HG03159 (cell line): ENCODE results near the gene CYP4F8.

Source experiments
- ATAC-seq: cut with Tn5 transposase; IDR thresholded peaks from one replicate; pipeline ENCODE4 v1.9.1; 2021; ENCODE audit warnings: mild to moderate bottlenecking, moderate library complexity; ENCODE audit not compliant: unreplicated experiment

CYP4F8 gene

GRCh38 chr19:15615526-15615925, 508 bp downstream of the CYP4F8 start:
- no peak for ATAC-seq

GRCh38 chr19:15616183-15616582, 1.2 kb downstream of the CYP4F8 start:
- no peak for ATAC-seq

GRCh38 chr19:15616627-15617270, 1.7 kb downstream of the CYP4F8 start:
- no peak for ATAC-seq

- ATAC-seq, result no peak
Observed at GRCh38 chr19:15618321-15618720, 3.3 kb downstream of the CYP4F8 start.

GRCh38 chr19:15621801-15622200, 6.8 kb downstream of the CYP4F8 start:
- ATAC-seq, result no peak

GRCh38 chr19:15622991-15623390, 8.0 kb downstream of the CYP4F8 start:
- no peak for ATAC-seq

- ATAC-seq, result no peak
Observed at GRCh38 chr19:15623711-15624318, 8.8 kb downstream of the CYP4F8 start.

- ATAC-seq, result no peak
Observed at GRCh38 chr19:15628236-15629002, 13.4 kb downstream of the CYP4F8 start.

GRCh38 chr19:15629003-15629880, 14.2 kb downstream of the CYP4F8 start:
- no peak for ATAC-seq

- ATAC-seq, result no peak
Observed at GRCh38 chr19:15631817-15632216, 16.8 kb downstream of the CYP4F8 start.

GRCh38 chr19:15633082-15633835, 18.2 kb downstream of the CYP4F8 start:
- no peak for ATAC-seq

- ATAC-seq, result no peak
Observed at GRCh38 chr19:15634105-15634504, 19.1 kb downstream of the CYP4F8 start.

GRCh38 chr19:15635016-15635805, 20.2 kb downstream of the CYP4F8 start:
- no peak for ATAC-seq

GRCh38 chr19:15636026-15636425, 21.0 kb downstream of the CYP4F8 start:
- ATAC-seq, result no peak

GRCh38 chr19:15639596-15639995, 24.6 kb downstream of the CYP4F8 start:
- ATAC-seq, result no peak

GRCh38 chr19:15640294-15640903, 25.4 kb downstream of the CYP4F8 start, which contains the start of gene CYP4F3:
Gene CYP4F3, plus strand, starts transcription at chr19:15640897. Its CDS starts 519 bp downstream, at chr19:15641416.
- ATAC-seq, result no peak

GRCh38 chr19:15640904-15641597, 26.0 kb downstream of the CYP4F8 start:
- ATAC-seq, result no peak

- ATAC-seq, result no peak
Observed at GRCh38 chr19:15641901-15642491, 27.0 kb downstream of the CYP4F8 start.
